PC-9 (cell line): ENCODE measurements around the gene CNTLN. TPM values are rescaled to one million over a fixed set of nuclear protein-coding genes. Genes with fewer than 3 reads are reported as not detected.
"Not testable (repeated sequence)": the region's sequence is repeated elsewhere in the genome, so short reads cannot be mapped to it uniquely, and the experiment has no call there.

Experiments
- BruUV-seq: library from RNA; stranded (reverse); fragments of 400-500 nt; replicated peaks from 2 replicates; lab custom pipeline; 2021; lab: Mats Ljungman, UMichigan
- CTCF ChIA-PET: fragments of 300-600 bp; sonication (Branson Sonifier 250); formaldehyde crosslinking; loops from one replicate; lab custom pipeline; 2022; ENCODE audit warnings: antibody characterized with exemption; lab: Charles Lee
- POLR2A ChIA-PET: fragments of 300-600 bp; sonication (Branson Sonifier 250); formaldehyde crosslinking; loops from one replicate; lab custom pipeline; 2022; ENCODE audit warnings: antibody characterized with exemption; ENCODE audit not compliant: unreplicated experiment; lab: Charles Lee
- DNase-seq, 2 experiments: peaks; one replicate each; pipeline versions ENCODE4 v3.0.0 to v3.0.0-alpha.2; 2015 to 2022; ENCODE audit warnings: mixed read lengths in 1 of 2
- H2AFZ ChIP-seq: fragments of 200-600 bp; sonication (generic); 2 replicates; pipeline ENCODE4 v1.8.1; 2017; ENCODE audit warnings: antibody characterized with exemption
- H3F3A ChIP-seq: fragments of 200-600 bp; sonication (generic); 2 replicates; pipeline ENCODE4 v1.8.1; 2017; ENCODE audit warnings: antibody characterized with exemption, mild to moderate bottlenecking, low read depth; ENCODE audit not compliant: insufficient read depth
- H3K27ac ChIP-seq: fragments of 200-600 bp; sonication (generic); 2 replicates; pipeline ENCODE4 v1.6.1; 2016; ENCODE audit warnings: mixed run types
- H3K27me3 ChIP-seq: fragments of 200-600 bp; sonication (generic); 2 replicates; pipeline ENCODE4 v1.6.1; 2016; ENCODE audit warnings: low read depth, mixed run types; ENCODE audit not compliant: insufficient read depth
- H3K36me3 ChIP-seq: fragments of 200-600 bp; sonication (generic); 2 replicates; pipeline ENCODE4 v1.6.1; 2016; ENCODE audit warnings: low read depth, mixed run types
- H3K4me1 ChIP-seq: fragments of 200-600 bp; sonication (generic); replicated peaks from 2 replicates; pipeline ENCODE4 v1.6.1; 2016; ENCODE audit warnings: mixed run types; ENCODE audit not compliant: insufficient read depth
- H3K4me2 ChIP-seq: fragments of 200-600 bp; sonication (generic); 2 replicates; pipeline ENCODE4 v1.6.1; 2017; ENCODE audit warnings: mixed run types
- H3K4me3 ChIP-seq: fragments of 200-600 bp; sonication (generic); 2 replicates; pipeline ENCODE4 v1.6.1; 2016; ENCODE audit warnings: mixed run types
- H3K79me2 ChIP-seq: fragments of 200-600 bp; sonication (generic); 2 replicates; pipeline ENCODE4 v1.6.1; 2017; ENCODE audit warnings: low read depth, mixed run types
- H3K9me2 ChIP-seq: fragments of 200-600 bp; sonication (generic); 2 replicates; pipeline ENCODE4 v1.8.1; 2017; ENCODE audit warnings: mild to moderate bottlenecking; ENCODE audit not compliant: insufficient read depth
- H3K9me3 ChIP-seq: fragments of 200-600 bp; sonication (generic); 2 replicates; pipeline ENCODE4 v1.8.1; 2016; ENCODE audit warnings: low read depth; ENCODE audit not compliant: insufficient read depth
- H4K20me1 ChIP-seq: fragments of 200-600 bp; sonication (generic); 2 replicates; pipeline ENCODE4 v1.8.1; 2017; ENCODE audit not compliant: insufficient read depth
- EZH2 ChIP-seq: fragments of 200-600 bp; sonication (generic); IDR thresholded peaks from 2 replicates; pipeline ENCODE4 v1.8.0; 2017; ENCODE audit warnings: antibody characterized with exemption, low read depth
- intact Hi-C: fragments of 100-400 bp; cut with micrococcal nuclease; formaldehyde crosslinking; loops from one replicate; pipeline ENCODE4 v1.10.0; 2022; ENCODE audit not compliant: unreplicated experiment
- total RNA-seq: library from RNA; stranded (reverse); gene quantifications from 2 replicates; pipeline ENCODE4 v1.2.3, GENCODE V29; 2021
- TF ChIP-seq, protein P1 (sequence below): fragments of 200-600 bp; sonication (generic); conservative IDR thresholded peaks from 2 replicates; pipeline ENCODE4 v1.6.1; 2017; ENCODE audit warnings: mixed run types, antibody characterized with exemption, mild to moderate bottlenecking, moderate library complexity

Gene CNTLN
- total RNA-seq, 1 experiment from 2014 or later, result 3.6 TPM

DNA sequence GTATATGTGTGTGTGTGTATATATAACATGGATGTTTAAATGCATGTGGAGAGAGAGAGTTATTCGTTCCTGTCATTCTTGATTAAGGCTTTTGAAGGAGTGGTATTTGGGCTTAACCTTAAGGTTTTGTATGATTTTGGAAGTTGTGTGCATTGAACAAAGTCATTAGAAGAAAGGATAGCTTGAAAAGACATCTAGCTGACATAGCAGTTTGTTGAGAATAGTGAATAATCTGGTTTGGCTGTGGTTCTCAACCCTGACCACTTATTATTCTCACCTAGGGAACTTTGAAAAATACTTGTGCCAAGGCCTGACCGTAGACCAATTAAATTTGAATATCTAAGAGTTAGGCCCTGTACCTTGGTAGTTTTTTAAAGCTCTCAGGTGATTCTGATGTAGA lies 303.0 kb downstream of the CNTLN start:
- H3K4me3 ChIP-seq, result no peak overlapping the region
- no peaks in the 10 kb centered on the region for H3K79me2 ChIP-seq
- no TSS peak for BruUV-seq
- no peaks in the 10 kb centered on the region for H3K9me2 ChIP-seq
- intact Hi-C loops, result no loop called here
- DNase-seq, result no peak
- ChIA-PET POLR2A (no interaction called here), CTCF (no interaction called here)
- H3K4me2 ChIP-seq, result no peak overlapping the region
- no peaks in the 10 kb centered on the region for H3K4me1 ChIP-seq
- no peaks in the 10 kb centered on the region for H3F3A ChIP-seq
- H3K36me3 ChIP-seq, result no peaks in the 10 kb centered on the region
- no peaks in the 10 kb centered on the region for H3K9me3 ChIP-seq
- H3K27me3 ChIP-seq, result no peaks in the 10 kb centered on the region
- TF ChIP-seq, protein P1, sequence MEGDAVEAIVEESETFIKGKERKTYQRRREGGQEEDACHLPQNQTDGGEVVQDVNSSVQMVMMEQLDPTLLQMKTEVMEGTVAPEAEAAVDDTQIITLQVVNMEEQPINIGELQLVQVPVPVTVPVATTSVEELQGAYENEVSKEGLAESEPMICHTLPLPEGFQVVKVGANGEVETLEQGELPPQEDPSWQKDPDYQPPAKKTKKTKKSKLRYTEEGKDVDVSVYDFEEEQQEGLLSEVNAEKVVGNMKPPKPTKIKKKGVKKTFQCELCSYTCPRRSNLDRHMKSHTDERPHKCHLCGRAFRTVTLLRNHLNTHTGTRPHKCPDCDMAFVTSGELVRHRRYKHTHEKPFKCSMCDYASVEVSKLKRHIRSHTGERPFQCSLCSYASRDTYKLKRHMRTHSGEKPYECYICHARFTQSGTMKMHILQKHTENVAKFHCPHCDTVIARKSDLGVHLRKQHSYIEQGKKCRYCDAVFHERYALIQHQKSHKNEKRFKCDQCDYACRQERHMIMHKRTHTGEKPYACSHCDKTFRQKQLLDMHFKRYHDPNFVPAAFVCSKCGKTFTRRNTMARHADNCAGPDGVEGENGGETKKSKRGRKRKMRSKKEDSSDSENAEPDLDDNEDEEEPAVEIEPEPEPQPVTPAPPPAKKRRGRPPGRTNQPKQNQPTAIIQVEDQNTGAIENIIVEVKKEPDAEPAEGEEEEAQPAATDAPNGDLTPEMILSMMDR, result no peak
- no peaks in the 10 kb centered on the region for H4K20me1 ChIP-seq
- H2AFZ ChIP-seq, result no peak overlapping the region
- H3K27ac ChIP-seq, result no peak overlapping the region

GRCh38 chr9:17445126-17445525 lies 310.3 kb downstream of the CNTLN start:
- H3K27ac ChIP-seq, H2AFZ ChIP-seq, H3F3A ChIP-seq, H3K27me3 ChIP-seq, H3K9me2 ChIP-seq, CTCF ChIA-PET, H3K9me3 ChIP-seq, H3K79me2 ChIP-seq, H3K4me3 ChIP-seq, H3K4me2 ChIP-seq, H3K4me1 ChIP-seq, POLR2A ChIA-PET, H3K36me3 ChIP-seq, DNase-seq, BruUV-seq, H4K20me1 ChIP-seq, intact Hi-C loops: not testable (repeated sequence)

DNA sequence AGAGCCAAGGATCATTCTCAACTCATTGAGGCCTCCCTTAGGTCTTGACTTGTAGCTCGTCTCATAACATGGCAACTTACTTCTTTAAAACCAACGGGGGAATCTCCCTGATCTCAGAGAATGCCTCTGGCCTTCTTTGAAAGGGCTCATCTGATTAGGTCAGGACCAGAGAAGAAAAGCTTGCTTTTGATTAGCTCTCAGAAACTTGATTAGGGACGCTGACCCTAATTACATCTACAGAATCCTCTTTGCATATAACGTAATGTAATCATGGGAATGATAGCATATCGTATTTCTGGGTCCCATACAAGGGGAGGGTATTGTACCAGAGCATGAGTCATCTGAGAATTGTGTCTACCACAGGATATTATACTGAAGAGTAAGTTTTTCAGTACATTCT lies 318.9 kb downstream of the CNTLN start:
- H2AFZ ChIP-seq, result no peak overlapping the region
- H3K4me3 ChIP-seq, result no peak overlapping the region
- BruUV-seq, result no TSS peak
- no peaks in the 10 kb centered on the region for H3K4me1 ChIP-seq
- TF ChIP-seq, protein P1, result no peak
- no peak for TF ChIP-seq EZH2
- CTCF ChIA-PET, result no interaction called here
- no peak for DNase-seq
- POLR2A ChIA-PET, result no interaction called here
- H3K9me3 ChIP-seq, result no peaks in the 10 kb centered on the region
- intact Hi-C loops, result no loop called here
- H3K79me2 ChIP-seq, result no peaks in the 10 kb centered on the region
- no peaks in the 10 kb centered on the region for H3F3A ChIP-seq
- no peak overlapping the region for H3K27ac ChIP-seq
- no peaks in the 10 kb centered on the region for H3K36me3 ChIP-seq
- no peaks in the 10 kb centered on the region for H3K27me3 ChIP-seq
- no peaks in the 10 kb centered on the region for H3K9me2 ChIP-seq
- no peak overlapping the region for H3K4me2 ChIP-seq
- H4K20me1 ChIP-seq, result no peaks in the 10 kb centered on the region

- H3K9me2 ChIP-seq, result no peaks in the 10 kb centered on the region
- no peaks in the 10 kb centered on the region for H3K79me2 ChIP-seq
- DNase-seq, result peak in 1 of 2 experiments; percentile 36
- H3K27me3 ChIP-seq, result no peaks in the 10 kb centered on the region
- H4K20me1 ChIP-seq, result no peaks in the 10 kb centered on the region
- no peak overlapping the region for H2AFZ ChIP-seq
- no TSS peak for BruUV-seq
- TF ChIP-seq, protein P1, result peak; percentile 79
- no peak for TF ChIP-seq EZH2
- no peaks in the 10 kb centered on the region for H3K36me3 ChIP-seq
- H3K4me1 ChIP-seq, result no peaks in the 10 kb centered on the region
- no peak overlapping the region for H3K4me2 ChIP-seq
- intact Hi-C loops, result loop anchor here (2.0 kb wide), 3 partner anchors 346 to 1626 kb away; no protein-coding TSS in a partner anchor
- no peaks in the 10 kb centered on the region for H3F3A ChIP-seq
- POLR2A ChIA-PET, result no interaction called here
- no peak overlapping the region for H3K4me3 ChIP-seq
- no peak overlapping the region for H3K27ac ChIP-seq
- CTCF ChIA-PET, result no interaction called here
- no peaks in the 10 kb centered on the region for H3K9me3 ChIP-seq
These were observed 328.1 kb downstream of the CNTLN start for GRCh38 chr9:17462869-17463464.
